Brain microvascular endothelial cell (primary cell): Measurements from ENCODE around the gene GSDMA.

Experiments
- DNase-seq: peaks from one replicate; pipeline ENCODE4 v3.0.0-alpha.2; 2020
- H3K27ac ChIP-seq: fragments of 250-450 bp; sonication (Bioruptor Pico); 2 replicates; pipeline ENCODE4 v1.5.1; 2020; ENCODE audit warnings: mild to moderate bottlenecking, moderate library complexity
- H3K27me3 ChIP-seq: fragments of 250-450 bp; sonication (Bioruptor Pico); replicated peaks from 2 replicates; pipeline ENCODE4 v1.5.1; 2020; ENCODE audit warnings: mild to moderate bottlenecking
- H3K36me3 ChIP-seq: fragments of 250-450 bp; sonication (Bioruptor Pico); replicated peaks from 2 replicates; pipeline ENCODE4 v1.5.1; 2020; ENCODE audit warnings: mild to moderate bottlenecking
- H3K4me3 ChIP-seq: 2 replicates; pipeline ENCODE4 v1.5.1; 2011; ENCODE audit warnings: low read depth, mild to moderate bottlenecking, control low read depth, low read length, moderate library complexity
- in situ Hi-C: cut with HindIII; loops from 2 replicates; pipeline ENCODE4 v1.10.0; 2017; ENCODE audit warnings: low sequenced_read_pairs, low pct_ligation_motif_present
- TF ChIP-seq, protein P1 (sequence below): IDR thresholded peaks from 2 replicates; pipeline ENCODE4 v1.5.1; 2011; ENCODE audit warnings: low read depth, mild to moderate bottlenecking, moderate library complexity, low read length, control low read depth, inconsistent platforms; ENCODE audit errors: missing control alignments

Gene GSDMA

DNA sequence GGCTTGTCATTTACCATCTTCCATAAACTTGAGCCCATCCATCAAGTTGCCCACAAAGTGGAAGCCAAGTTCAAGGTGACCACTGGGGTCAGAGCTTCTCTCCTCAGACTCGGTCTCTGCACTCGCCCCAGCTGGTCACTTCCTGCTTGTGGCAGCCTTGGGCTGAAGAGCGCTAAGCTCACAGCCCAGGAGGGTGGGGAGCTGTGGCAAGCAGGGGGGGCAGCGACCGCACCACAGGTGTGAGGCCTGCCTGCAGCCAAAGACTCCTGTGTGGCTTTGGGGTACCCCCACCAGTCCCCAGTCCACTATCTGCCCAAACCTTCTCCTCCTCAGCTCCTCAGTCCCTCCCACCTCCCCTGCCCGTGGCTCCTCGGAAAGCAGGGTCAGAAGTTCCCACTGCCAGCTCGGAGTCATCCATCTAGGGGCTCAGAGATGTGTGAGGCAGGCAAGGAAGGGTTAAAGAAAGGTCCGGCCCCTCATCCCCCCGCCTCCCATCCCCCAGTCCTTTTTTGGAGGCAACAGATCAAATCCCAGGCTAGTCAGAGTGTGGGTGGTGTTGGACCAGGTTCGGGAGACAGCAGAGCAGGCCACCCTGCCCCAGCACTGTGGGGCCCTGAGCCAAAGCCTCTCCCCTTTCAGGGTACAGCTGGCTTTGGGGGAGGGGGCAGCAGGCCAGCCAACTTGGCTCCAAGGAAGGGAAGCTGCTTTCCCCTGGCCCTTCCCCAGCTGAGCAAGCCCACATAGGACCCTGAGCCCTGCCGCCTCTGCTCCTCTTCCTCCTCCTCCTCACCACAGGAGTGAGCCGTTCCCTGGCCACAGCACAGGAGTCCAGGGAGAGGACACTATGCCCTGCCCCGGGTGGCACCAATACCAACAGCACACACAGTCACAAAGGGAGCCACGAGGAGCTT lies 55.7 kb downstream of the GSDMA start:
- H3K27ac ChIP-seq, result peak overlapping the region; percentile 29
- H3K27me3 ChIP-seq, result no peaks in the 10 kb centered on the region
- in situ Hi-C loops, result no loop called here
- TF ChIP-seq, protein P1, sequence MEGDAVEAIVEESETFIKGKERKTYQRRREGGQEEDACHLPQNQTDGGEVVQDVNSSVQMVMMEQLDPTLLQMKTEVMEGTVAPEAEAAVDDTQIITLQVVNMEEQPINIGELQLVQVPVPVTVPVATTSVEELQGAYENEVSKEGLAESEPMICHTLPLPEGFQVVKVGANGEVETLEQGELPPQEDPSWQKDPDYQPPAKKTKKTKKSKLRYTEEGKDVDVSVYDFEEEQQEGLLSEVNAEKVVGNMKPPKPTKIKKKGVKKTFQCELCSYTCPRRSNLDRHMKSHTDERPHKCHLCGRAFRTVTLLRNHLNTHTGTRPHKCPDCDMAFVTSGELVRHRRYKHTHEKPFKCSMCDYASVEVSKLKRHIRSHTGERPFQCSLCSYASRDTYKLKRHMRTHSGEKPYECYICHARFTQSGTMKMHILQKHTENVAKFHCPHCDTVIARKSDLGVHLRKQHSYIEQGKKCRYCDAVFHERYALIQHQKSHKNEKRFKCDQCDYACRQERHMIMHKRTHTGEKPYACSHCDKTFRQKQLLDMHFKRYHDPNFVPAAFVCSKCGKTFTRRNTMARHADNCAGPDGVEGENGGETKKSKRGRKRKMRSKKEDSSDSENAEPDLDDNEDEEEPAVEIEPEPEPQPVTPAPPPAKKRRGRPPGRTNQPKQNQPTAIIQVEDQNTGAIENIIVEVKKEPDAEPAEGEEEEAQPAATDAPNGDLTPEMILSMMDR, result no peak
- peaks cover 7% of the 10 kb centered on the region for H3K36me3 ChIP-seq
- no peak for DNase-seq
- no peak overlapping the region for H3K4me3 ChIP-seq

DNA sequence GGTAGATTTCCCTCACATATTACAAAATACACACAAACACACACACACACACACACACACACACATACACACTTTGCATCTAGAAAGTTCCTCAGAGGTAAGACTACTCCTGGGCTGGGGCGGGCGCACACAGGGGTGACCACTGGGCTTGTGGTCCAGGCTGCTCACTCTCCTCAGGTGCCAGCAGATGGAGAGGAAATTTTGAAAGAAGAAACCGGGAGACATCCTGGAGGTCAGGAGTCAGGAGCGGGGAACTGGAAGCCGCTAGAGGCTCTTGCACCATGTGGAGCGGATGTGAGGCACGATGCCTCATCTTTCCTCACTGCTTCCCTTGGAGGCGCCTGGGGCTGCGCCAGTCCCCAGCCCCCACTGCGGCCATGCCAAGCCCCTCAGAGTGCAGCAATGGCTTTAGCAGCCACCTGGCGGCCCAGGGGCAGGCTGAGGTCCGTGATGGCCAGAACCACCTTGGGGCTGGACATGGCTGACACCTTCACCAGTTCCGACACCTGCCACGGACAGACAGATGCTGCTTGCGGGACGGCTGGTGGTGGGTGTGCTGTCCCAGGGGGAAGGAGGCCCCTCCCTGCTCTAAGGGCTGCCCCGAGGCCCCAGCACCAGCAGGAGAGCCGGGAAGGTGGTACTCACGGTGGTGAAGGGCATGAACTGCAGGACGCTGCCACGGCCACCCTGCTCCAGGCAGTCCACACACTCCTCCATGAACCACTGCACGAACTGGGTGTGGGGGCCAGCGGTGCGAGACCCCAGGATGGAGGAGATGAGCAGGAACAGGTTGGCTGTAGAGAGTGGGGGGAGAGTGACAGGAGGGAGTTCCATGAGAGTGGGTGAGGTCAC lies 56.6 kb downstream of the GSDMA start:
- DNase-seq, result peak; percentile 68
- Histone ChIP-seq H3K27me3 (no peaks in the 10 kb centered on the region), H3K27ac (peak overlapping the region; percentile 29), H3K4me3 (no peak overlapping the region), H3K36me3 (peaks cover 7% of the 10 kb centered on the region)
- in situ Hi-C loops, result no loop called here
- TF ChIP-seq, protein P1, result peak; percentile 19

DNA sequence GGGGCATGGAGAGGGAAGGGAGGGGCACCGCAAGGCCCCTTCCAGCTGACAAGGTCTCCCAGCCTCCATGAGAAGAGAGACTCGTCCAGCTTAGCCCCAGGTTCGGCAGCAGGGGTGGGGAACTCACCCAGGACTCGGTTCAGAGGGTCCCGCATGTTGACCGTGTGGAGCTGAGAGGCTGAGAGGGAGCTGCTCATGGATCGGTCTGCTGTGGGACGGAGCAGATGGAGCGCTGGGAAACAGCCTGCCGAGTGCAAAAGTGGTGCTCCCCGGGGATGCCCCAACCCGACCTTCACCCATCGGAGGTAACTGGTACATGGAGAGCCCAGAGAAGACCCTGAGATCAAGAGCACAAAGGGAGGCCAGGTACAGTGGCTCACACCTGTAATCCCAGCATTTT lies 57.3 kb downstream of the GSDMA start:
- TF ChIP-seq, protein P1, result no peak
- no peak for DNase-seq
- no peaks in the 10 kb centered on the region for H3K27me3 ChIP-seq
- H3K36me3 ChIP-seq, result peaks cover 8% of the 10 kb centered on the region
- no peak overlapping the region for H3K4me3 ChIP-seq
- in situ Hi-C loops, result no loop called here
- H3K27ac ChIP-seq, result no peak overlapping the region

DNA sequence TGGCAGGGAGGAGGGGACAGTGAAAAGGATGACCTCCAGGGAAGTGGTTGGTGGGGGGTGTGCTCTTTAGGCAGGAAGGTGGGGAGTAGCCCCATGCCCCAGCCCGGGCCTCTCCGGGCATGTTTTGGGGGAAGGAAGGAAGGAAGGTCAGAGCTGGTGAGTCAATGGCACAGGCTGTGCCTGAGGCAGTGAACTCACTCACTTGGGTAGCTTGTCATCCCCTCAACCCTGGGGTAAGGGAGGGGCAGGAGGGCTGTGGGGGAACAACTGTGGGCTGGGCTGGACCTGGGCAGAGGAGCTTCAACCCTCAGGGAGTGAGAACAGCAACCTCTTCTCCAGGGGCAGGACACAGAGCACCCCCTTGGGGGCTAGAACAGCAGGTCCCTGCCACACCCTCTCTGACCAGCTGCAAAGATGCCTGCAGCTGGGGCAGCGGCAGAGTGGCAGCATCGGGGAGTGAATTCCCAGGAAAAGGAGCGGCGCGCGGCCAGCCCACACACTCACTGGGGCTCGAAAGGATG lies 58.7 kb downstream of the GSDMA start:
- TF ChIP-seq, protein P1, result no peak

DNA sequence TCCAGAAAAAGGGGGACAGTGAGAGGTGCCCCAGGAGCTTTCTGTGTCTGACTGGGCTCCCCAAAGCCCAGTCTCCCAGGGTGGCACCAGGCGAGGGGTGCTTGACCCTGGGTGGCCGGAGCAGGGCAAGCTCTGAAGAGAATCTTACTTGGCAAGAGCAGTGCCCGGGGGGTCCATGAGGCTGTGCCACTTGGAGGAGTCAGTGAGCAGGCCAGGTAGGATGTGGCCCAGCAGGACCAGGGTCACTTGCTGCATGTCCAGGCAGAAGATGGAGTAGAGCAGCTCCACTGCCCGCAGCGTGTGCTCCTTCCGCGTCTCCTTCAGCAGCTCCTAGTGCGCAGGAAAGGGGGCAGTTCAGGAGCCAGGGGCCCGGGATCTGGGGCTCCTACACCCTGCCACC lies 59.7 kb downstream of the GSDMA start:
- in situ Hi-C loops, result no loop called here
- no peak overlapping the region for H3K27ac ChIP-seq
- H3K27me3 ChIP-seq, result no peaks in the 10 kb centered on the region
- H3K4me3 ChIP-seq, result no peak overlapping the region
- H3K36me3 ChIP-seq, result peaks cover 10% of the 10 kb centered on the region
- TF ChIP-seq, protein P1, result no peak
- no peak for DNase-seq

More for the DNA sequence above, 58.7 kb downstream of the GSDMA start:
- Histone ChIP-seq H3K27ac (no peak overlapping the region), H3K36me3 (peaks cover 9% of the 10 kb centered on the region), H3K27me3 (no peaks in the 10 kb centered on the region), H3K4me3 (no peak overlapping the region)
- in situ Hi-C loops, result no loop called here
- DNase-seq, result no peak
